Activated CD8-positive, alpha-beta T cell treated with anti-CD3 and anti-CD28 coated beads for 36 hours (primary cell): Measurements from ENCODE around the gene CELA3B. TPM values are rescaled to one million over a fixed set of nuclear protein-coding genes. Genes with fewer than 3 reads are reported as not detected.
"Not testable (repeated sequence)": the region's sequence is repeated elsewhere in the genome, so short reads cannot be mapped to it uniquely, and the experiment has no call there.

Experiments used
- ATAC-seq: fragments of 200-7000 bp; cut with Tn5 transposase; one replicate; pipeline ENCODE4 v1.10.0; 2021; ENCODE audit warnings: mild to moderate bottlenecking, moderate library complexity
- CTCF ChIA-PET: fragments of 350-600 bp; sonication (Branson Sonifier 250); formaldehyde crosslinking; loops from one replicate; lab custom pipeline; 2021; ENCODE audit warnings: antibody characterized with exemption; lab: Charles Lee
- POLR2A ChIA-PET: fragments of 350-600 bp; sonication (Branson Sonifier 250); formaldehyde crosslinking; loops from one replicate; lab custom pipeline; 2021; ENCODE audit warnings: antibody characterized with exemption; lab: Charles Lee
- DNase-seq: peaks from one replicate; pipeline ENCODE4 v3.0.0-alpha.2; 2020
- H3K27ac Mint-ChIP-seq: one replicate; pipeline ENCODE4 v1.8.0; 2021; ENCODE audit warnings: mild to moderate bottlenecking, mixed read lengths
- H3K27me3 Mint-ChIP-seq: one replicate; pipeline ENCODE4 v1.8.0; 2021; ENCODE audit warnings: mixed read lengths
- H3K36me3 Mint-ChIP-seq: one replicate; pipeline ENCODE4 v1.8.0; 2021; ENCODE audit warnings: low read depth, mixed read lengths
- H3K4me1 Mint-ChIP-seq: one replicate; pipeline ENCODE4 v1.8.0; 2021; ENCODE audit warnings: low read depth, mixed read lengths
- H3K4me3 Mint-ChIP-seq: one replicate; pipeline ENCODE4 v1.8.0; 2021; ENCODE audit warnings: mild to moderate bottlenecking, moderate library complexity, mixed read lengths
- H3K9me3 Mint-ChIP-seq: one replicate; pipeline ENCODE4 v1.8.0; 2021; ENCODE audit warnings: mixed read lengths
- intact Hi-C: fragments of 100-400 bp; cut with micrococcal nuclease; formaldehyde crosslinking; loops from one replicate; pipeline ENCODE4 v1.10.0; 2022
- total RNA-seq, 2 experiments: library from RNA; stranded (reverse); gene quantifications; one replicate each; pipeline ENCODE4 v1.2.3, GENCODE V29; 2021
- TF ChIP-seq, protein P1 (sequence below): fragments of 200-600 bp; IDR thresholded peaks from one replicate; pipeline ENCODE4 v1.8.0; 2022; ENCODE audit warnings: antibody characterized with exemption, mild to moderate bottlenecking

CELA3B gene
- total RNA-seq, 2 experiments from 2014 or later = not detected

DNA sequence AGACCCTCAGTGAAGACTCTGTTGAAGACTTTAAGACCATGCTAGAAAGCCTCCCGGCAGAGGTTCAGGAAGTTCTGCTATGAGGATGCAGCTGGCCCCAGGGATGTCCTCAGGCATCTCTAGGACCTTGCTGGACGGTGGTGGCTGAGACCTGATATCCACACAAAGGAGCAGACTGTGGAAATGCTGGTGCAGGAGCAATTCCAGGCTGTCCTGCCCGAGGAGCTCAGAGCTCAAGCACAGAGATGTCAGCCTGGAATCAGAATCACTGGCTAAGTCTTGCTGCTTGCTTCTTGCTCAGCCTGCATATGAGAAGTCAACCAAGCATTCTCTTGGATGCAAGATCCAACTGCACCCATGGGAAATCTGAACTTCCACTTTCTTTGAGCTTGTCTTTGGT is 53.7 kb downstream of the CELA3B start:
- Mint-ChIP-seq H3K36me3 (peaks cover 12% of the 10 kb centered on the region), H3K27ac (no peak overlapping the region), H3K4me3 (no peak overlapping the region), H3K9me3 (no peaks in the 10 kb centered on the region), H3K27me3 (no peaks in the 10 kb centered on the region), H3K4me1 (peaks cover 47% of the 10 kb centered on the region)
- TF ChIP-seq, protein P1, sequence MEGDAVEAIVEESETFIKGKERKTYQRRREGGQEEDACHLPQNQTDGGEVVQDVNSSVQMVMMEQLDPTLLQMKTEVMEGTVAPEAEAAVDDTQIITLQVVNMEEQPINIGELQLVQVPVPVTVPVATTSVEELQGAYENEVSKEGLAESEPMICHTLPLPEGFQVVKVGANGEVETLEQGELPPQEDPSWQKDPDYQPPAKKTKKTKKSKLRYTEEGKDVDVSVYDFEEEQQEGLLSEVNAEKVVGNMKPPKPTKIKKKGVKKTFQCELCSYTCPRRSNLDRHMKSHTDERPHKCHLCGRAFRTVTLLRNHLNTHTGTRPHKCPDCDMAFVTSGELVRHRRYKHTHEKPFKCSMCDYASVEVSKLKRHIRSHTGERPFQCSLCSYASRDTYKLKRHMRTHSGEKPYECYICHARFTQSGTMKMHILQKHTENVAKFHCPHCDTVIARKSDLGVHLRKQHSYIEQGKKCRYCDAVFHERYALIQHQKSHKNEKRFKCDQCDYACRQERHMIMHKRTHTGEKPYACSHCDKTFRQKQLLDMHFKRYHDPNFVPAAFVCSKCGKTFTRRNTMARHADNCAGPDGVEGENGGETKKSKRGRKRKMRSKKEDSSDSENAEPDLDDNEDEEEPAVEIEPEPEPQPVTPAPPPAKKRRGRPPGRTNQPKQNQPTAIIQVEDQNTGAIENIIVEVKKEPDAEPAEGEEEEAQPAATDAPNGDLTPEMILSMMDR = no peak
- no peak for DNase-seq
- no peak for ATAC-seq
- CTCF ChIA-PET = interaction anchor here (1.0 to 4.5 kb wide), 3 partner anchors 8 to 75 kb away, joined by 3 to 32 read pairs (median 3); partner anchors contain the start of gene CDC42
- intact Hi-C loops = no loop called here
- POLR2A ChIA-PET = interaction anchor here (0.8 to 12.6 kb wide), 4 partner anchors 9 to 36 kb away, joined by 3 to 218 read pairs (median 66); partner anchors contain the start of gene CDC42

DNA sequence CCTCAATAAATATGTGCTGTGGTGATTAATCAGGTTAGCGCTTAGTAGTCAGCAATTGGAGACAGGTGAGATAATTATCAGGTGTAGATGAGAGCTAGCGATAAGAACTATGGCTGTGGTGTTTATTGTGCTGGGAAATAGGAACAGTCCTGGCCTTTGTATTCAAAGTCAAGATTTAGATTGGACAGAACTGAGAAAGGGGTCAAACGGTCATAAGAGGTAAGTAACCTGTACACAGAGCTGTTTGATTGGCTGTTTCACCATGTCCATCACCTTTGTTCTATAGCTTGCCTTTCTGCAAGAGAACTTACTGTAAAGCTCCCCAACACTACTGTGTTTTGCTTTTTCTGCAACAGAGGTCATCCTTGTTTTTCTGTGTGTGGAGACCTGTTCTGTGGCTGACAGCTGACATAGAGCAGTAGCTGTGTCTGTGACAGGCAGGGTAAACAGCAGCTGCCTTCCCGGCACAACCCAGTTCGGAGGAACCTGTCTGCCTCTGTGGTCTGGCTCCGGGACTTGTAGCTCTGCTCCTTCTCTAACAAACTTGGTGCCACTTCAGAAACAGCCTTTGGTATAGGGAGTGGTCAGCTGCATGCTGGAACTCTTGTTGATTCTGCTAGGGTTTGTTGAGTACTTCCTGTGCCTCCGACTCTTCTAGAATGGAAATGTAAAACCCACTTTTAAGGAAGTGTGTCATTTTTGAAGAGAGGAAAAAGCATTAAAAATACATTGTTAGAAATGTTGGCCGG is 54.6 kb downstream of the CELA3B start:
- peaks cover 10% of the 10 kb centered on the region for H3K36me3 Mint-ChIP-seq
- ATAC-seq (peak; percentile 35), DNase-seq (peak; percentile 32)
- peaks cover 44% of the 10 kb centered on the region for H3K4me1 Mint-ChIP-seq
- peak overlapping the region; percentile 77 for H3K27ac Mint-ChIP-seq
- no peaks in the 10 kb centered on the region for H3K9me3 Mint-ChIP-seq
- ChIA-PET CTCF (interaction anchor here (0.8 to 4.5 kb wide), 6 partner anchors 7 to 74 kb away, joined by 3 to 32 read pairs (median 4); partner anchors contain the start of gene CDC42), POLR2A (interaction anchor here (1.2 to 12.6 kb wide), 3 partner anchors 8 to 35 kb away, joined by 4 to 218 read pairs (median 128); partner anchors contain the start of gene CDC42)
- intact Hi-C loops = no loop called here
- TF ChIP-seq, protein P1 = no peak
- H3K4me3 Mint-ChIP-seq = no peak overlapping the region
- H3K27me3 Mint-ChIP-seq = no peaks in the 10 kb centered on the region

DNA sequence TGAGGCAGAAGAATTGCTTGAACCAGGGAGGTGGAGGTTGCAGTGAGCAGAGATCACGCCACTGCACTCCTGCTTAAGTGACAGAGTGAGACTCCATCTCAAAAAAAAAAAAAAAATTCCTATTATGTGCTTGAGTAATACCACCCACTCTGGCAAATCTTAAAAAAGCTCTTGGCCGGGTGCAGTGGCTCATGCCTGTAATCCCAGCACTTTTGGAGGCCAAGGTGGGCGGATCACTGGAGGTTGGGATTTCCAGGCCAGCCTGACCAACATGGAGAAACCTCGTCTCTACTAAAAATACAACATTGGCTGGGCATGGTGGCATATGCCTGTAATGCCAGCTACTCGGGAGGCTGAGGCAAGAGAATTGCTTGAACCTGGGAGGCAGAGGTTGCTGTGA is 58.0 kb downstream of the CELA3B start:
- H3K4me1 Mint-ChIP-seq = peaks cover 40% of the 10 kb centered on the region
- ATAC-seq, H3K27me3 Mint-ChIP-seq, H3K4me3 Mint-ChIP-seq, H3K36me3 Mint-ChIP-seq, DNase-seq, H3K27ac Mint-ChIP-seq, H3K9me3 Mint-ChIP-seq, intact Hi-C loops: not testable (repeated sequence)
- POLR2A ChIA-PET = interaction anchor here (1.3 to 10.2 kb wide), 3 partner anchors 7 to 18 kb away, joined by 3 to 128 read pairs (median 5); partner anchors contain the start of gene CDC42
- CTCF ChIA-PET = interaction anchor here (0.7 kb wide), 1 partner anchor 378 kb away, joined by 3 read pairs; no protein-coding TSS in a partner anchor

GRCh38 chr1:22037520-22037919 is 60.7 kb downstream of the CELA3B start:
- H3K4me3 Mint-ChIP-seq = no peak overlapping the region
- no peaks in the 10 kb centered on the region for H3K27me3 Mint-ChIP-seq
- intact Hi-C loops = no loop called here
- H3K36me3 Mint-ChIP-seq = peaks cover under 1% of the 10 kb centered on the region
- TF ChIP-seq, protein P1 = no peak
- CTCF ChIA-PET = interaction anchor here (2.9 to 4.2 kb wide), 2 partner anchors 8 to 13 kb away, joined by 11 to 32 read pairs; no protein-coding TSS in a partner anchor
- peak overlapping the region; percentile 87 for H3K27ac Mint-ChIP-seq
- H3K4me1 Mint-ChIP-seq = peaks cover 35% of the 10 kb centered on the region
- DNase-seq (no peak), ATAC-seq (no peak)
- no peaks in the 10 kb centered on the region for H3K9me3 Mint-ChIP-seq
- POLR2A ChIA-PET = interaction anchor here (1.7 to 10.2 kb wide), 2 partner anchors 10 to 15 kb away, joined by 9 to 128 read pairs; partner anchors contain the start of gene CDC42

DNA sequence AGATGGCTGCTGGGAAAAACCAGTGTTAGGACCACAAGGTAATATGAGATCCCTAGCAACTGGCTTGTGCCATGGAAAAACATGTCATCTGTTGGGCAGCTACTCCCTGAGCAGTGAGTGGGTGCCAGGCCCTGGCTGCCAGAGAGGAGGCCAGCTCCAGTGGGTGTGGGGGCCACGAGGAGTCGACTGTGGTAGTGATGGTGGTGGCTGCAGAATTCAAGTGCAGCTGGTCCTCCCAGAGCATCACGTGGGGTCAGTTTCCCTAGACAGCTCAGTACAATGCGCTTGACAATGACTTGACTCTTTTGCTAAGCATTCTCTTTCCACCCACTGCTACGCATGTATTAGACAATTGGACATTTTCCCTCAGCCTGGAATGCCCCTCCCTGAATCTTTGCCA is 61.2 kb downstream of the CELA3B start:
- Mint-ChIP-seq H3K4me1 (peaks cover 36% of the 10 kb centered on the region), H3K36me3 (no peaks in the 10 kb centered on the region), H3K4me3 (no peak overlapping the region), H3K27me3 (no peaks in the 10 kb centered on the region), H3K9me3 (no peaks in the 10 kb centered on the region), H3K27ac (peak overlapping the region; percentile 87)
- TF ChIP-seq, protein P1 = no peak
- ChIA-PET CTCF (interaction anchor here (2.9 to 4.2 kb wide), 2 partner anchors 8 to 14 kb away, joined by 11 to 32 read pairs; no protein-coding TSS in a partner anchor), POLR2A (interaction anchor here (1.7 to 10.2 kb wide), 3 partner anchors 10 to 15 kb away, joined by 9 to 128 read pairs (median 39); partner anchors contain the start of gene CDC42)
- DNase-seq = no peak
- ATAC-seq = no peak
- intact Hi-C loops = no loop called here

Other genes starting within 250 kb of the CELA3B start
- gene USP48, start 193.9 kb upstream of the CELA3B start, total RNA-seq = 10 to 100 TPM; 72.1 to 72.4 TPM
- under 1 TPM in 1 of 2 experiments, not detected in 1; 0.07 TPM for gene LDLRAD2, start 164.8 kb upstream of the CELA3B start, total RNA-seq
- gene HSPG2, start 39.7 kb upstream of the CELA3B start, total RNA-seq = 10 to 100 TPM; 52.1 to 59.0 TPM
- not detected for gene CELA3A, start 24.6 kb downstream of the CELA3B start, total RNA-seq
- gene CDC42, start 75.7 kb downstream of the CELA3B start, total RNA-seq = 100 to 1,000 TPM; 292 to 310 TPM
- not detected for gene WNT4, start 166.1 kb downstream of the CELA3B start, total RNA-seq